ENCODE measurements around the gene ZBTB9. TPM values are rescaled to one million over a fixed set of nuclear protein-coding genes. Genes with fewer than 3 reads are reported as not detected.

The ZBTB9 gene
- total RNA-seq, 4 donors from 2014 or later, result 0.82 to 2.2 (median 1.2) TPM

GRCh38 chr6:33415831-33416230 lies 38.5 kb upstream of the ZBTB9 start:
- no peaks in the 10 kb centered on the region for H3K27me3 ChIP-seq
- no peak for ATAC-seq
- TF ChIP-seq CTCF (IDR thresholded peaks at IDR 0.05 in 4 of 5, conservative IDR thresholded peaks at IDR 0.05 in 1 of 5), result no peak
- no peak for TF ChIP-seq POLR2A (IDR thresholded peaks at IDR 0.05)
- no peak for DNase-seq
- in situ Hi-C loops (cut with MboI; ENCODE audit: low sequenced_read_pairs in 4 of 4), result loop anchor here in 1 of 4 donors (25.0 kb wide), 1 partner anchor 454 kb away; the partner anchor contains the start of genes BRD2 and HLA-DMA
- H3K27ac ChIP-seq, result peak overlapping the region in 1 of 4 donors; percentile 12
- H3K4me3 ChIP-seq, result no peak overlapping the region
- H3K9me3 ChIP-seq, result no peaks in the 10 kb centered on the region
- H3K36me3 ChIP-seq, result peaks cover 3 to 45% of the 10 kb centered on the region in 2 donors
- peaks cover 30 to 31% of the 10 kb centered on the region in 2 donors for H3K4me1 ChIP-seq
- intact Hi-C loops (cut with DNase I; ENCODE audit: low total_unique reads), result loop anchor here (5.0 kb wide), 1 partner anchor 214 kb away; the partner anchor contains the start of genes HSD17B8, RXRB and SLC39A7

- Histone ChIP-seq H3K27ac (peak overlapping the region; percentile 84 to 94 (median 88)), H3K27me3 (no peaks in the 10 kb centered on the region), H3K9me3 (no peaks in the 10 kb centered on the region), H3K4me1 (peaks cover 29 to 30% of the 10 kb centered on the region in 2 donors), H3K36me3 (peaks cover 3 to 45% of the 10 kb centered on the region in 2 donors), H3K4me3 (peak overlapping the region in 3 of 4 donors; percentile 62 to 74 (median 70))
- intact Hi-C loops (cut with DNase I; ENCODE audit: low total_unique reads), result loop anchor here (5.0 kb wide), 1 partner anchor 214 kb away; the partner anchor contains the start of genes HSD17B8, RXRB and SLC39A7
- TF ChIP-seq CTCF (IDR thresholded peaks at IDR 0.05 in 4 of 5, conservative IDR thresholded peaks at IDR 0.05 in 1 of 5), result no peak
- no peak for TF ChIP-seq POLR2A (IDR thresholded peaks at IDR 0.05)
- in situ Hi-C loops (cut with MboI; ENCODE audit: low sequenced_read_pairs in 4 of 4), result loop anchor here in 1 of 4 donors (25.0 kb wide), 1 partner anchor 454 kb away; the partner anchor contains the start of genes BRD2 and HLA-DMA
- DNase-seq, result no peak
- ATAC-seq, result no peak
Observed at GRCh38 chr6:33416386-33417127, 37.8 kb upstream of the ZBTB9 start.

- no peaks in the 10 kb centered on the region for H3K9me3 ChIP-seq
- peak overlapping the region; percentile 62 to 74 (median 72) for H3K4me3 ChIP-seq
- H3K27me3 ChIP-seq, result no peaks in the 10 kb centered on the region
- peak overlapping the region; percentile 84 to 94 (median 88) for H3K27ac ChIP-seq
- peaks cover 22 to 23% of the 10 kb centered on the region in 2 donors for H3K4me1 ChIP-seq
- in situ Hi-C loops (cut with MboI; ENCODE audit: low sequenced_read_pairs in 4 of 4) (loop anchor here in 1 of 4 donors (25.0 kb wide), 1 partner anchor 455 kb away; the partner anchor contains the start of genes BRD2 and HLA-DMA), intact Hi-C loops (cut with DNase I; ENCODE audit: low total_unique reads) (loop anchor here (5.0 kb wide), 1 partner anchor 215 kb away; the partner anchor contains the start of genes HSD17B8, RXRB and SLC39A7)
- H3K36me3 ChIP-seq, result peaks cover 3 to 42% of the 10 kb centered on the region in 2 donors
- ATAC-seq, result no peak
- no peak for DNase-seq
- TF ChIP-seq POLR2A (IDR thresholded peaks at IDR 0.05), result no peak
- TF ChIP-seq CTCF (IDR thresholded peaks at IDR 0.05 in 4 of 5, conservative IDR thresholded peaks at IDR 0.05 in 1 of 5), result no peak
Observed at GRCh38 chr6:33417128-33417902, 37.1 kb upstream of the ZBTB9 start.

GRCh38 chr6:33417903-33418689 lies 36.3 kb upstream of the ZBTB9 start, which contains the start of gene CUTA:
Gene CUTA (minus strand): TSS chr6:33418107. CDS start chr6:33418000, 107 bp downstream.
- Histone ChIP-seq H3K4me1 (peaks cover 20 to 22% of the 10 kb centered on the region in 2 donors), H3K4me3 (peak within 1 kb of the TSS; percentile 62 to 74 (median 72)), H3K36me3 (peaks cover 0 to 34% of the 10 kb centered on the region in 2 donors), H3K27ac (peak within 1 kb of the TSS; percentile 84 to 94 (median 88)), H3K27me3 (no peaks in the 10 kb centered on the region), H3K9me3 (no peaks in the 10 kb centered on the region)
- DNase-seq (peak; percentile 100), ATAC-seq (peak; percentile 98)
- TF ChIP-seq CTCF (IDR thresholded peaks at IDR 0.05 in 4 of 5, conservative IDR thresholded peaks at IDR 0.05 in 1 of 5), result peak in 4 of 5 experiments; percentile 30 to 45 (median 43)
- TF ChIP-seq POLR2A (IDR thresholded peaks at IDR 0.05), result peak; percentile 59 to 74
- in situ Hi-C loops (cut with MboI; ENCODE audit: low sequenced_read_pairs in 4 of 4) (loop anchor here in 1 of 4 donors (25.0 kb wide), 1 partner anchor 456 kb away; the partner anchor contains the start of genes BRD2 and HLA-DMA), intact Hi-C loops (cut with DNase I; ENCODE audit: low total_unique reads) (loop anchor here (1.0 to 5.0 kb wide), 2 partner anchors 8 to 216 kb away; partner anchors contain the start of genes HSD17B8, RXRB and SLC39A7)

All from gastrocnemius medialis (tissue), 4 donors.